Spleen (tissue), 3 donors: ENCODE measurements around the gene KDM4F.

Experiments used
- POLR2A ChIP-seq, 3 donors: fragments of 450-650 bp; IDR thresholded peaks; one replicate each; pipeline ENCODE4 v1.5.1; 2017; ENCODE audit warnings: antibody characterized with exemption in 3 of 3, mild to moderate bottlenecking in 1 of 3
- POLR2AphosphoS5 ChIP-seq, 3 donors: sonication (generic); formaldehyde crosslinking; IDR thresholded peaks; one replicate each; pipeline ENCODE4 v1.5.1; 2017; ENCODE audit warnings: antibody characterized with exemption in 3 of 3

DNA sequence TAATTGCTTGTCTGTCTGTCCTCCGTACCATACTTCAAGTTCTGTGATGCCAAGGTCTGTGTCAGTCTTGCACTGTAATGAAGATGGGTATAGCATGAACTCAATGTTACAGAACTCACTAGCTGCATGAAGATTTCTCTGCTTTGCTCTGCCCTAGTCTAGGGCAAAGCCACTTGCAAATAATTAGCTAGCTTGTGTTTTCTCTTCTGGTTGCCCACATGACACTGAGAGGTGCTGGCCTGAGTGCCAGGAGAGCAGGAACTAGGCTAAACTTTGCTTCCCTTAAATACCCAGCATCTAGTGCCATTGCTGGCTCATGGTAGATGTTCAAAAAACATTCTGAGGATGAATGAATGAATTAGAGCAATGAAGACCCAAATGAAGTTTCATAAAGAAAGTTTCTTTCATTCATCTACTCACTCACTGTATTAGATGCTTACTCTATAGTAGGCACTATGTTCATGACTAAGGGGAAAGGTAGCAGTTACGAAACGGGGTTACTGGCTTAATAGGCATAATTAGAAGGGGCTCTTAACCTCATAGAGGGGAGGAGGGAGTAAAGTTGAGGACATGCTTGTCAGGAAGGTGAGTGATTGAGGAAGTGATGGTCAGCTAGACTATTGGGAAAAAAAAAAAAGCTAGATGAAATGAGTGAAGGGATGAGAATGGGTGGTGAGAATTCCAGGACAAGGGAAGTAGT is 36.0 kb downstream of the KDM4F start:
- no peak for TF ChIP-seq POLR2AphosphoS5 (IDR thresholded peaks at IDR 0.05)
- no peak for TF ChIP-seq POLR2A (IDR thresholded peaks at IDR 0.05)
